Esophagus muscularis mucosa (tissue), 4 donors: ENCODE data around the gene MGAT4C. TPM values are rescaled to one million over a fixed set of nuclear protein-coding genes. Genes with fewer than 3 reads are reported as not detected.
"Not testable (repeated sequence)": the region's sequence is repeated elsewhere in the genome, so short reads cannot be mapped to it uniquely, and the experiment has no call there.

ENCODE experiments used
- DNase-seq: peaks from one replicate; pipeline ENCODE4 v3.0.0-alpha.2; 2017; ENCODE audit errors: extremely low spot score
- H3K27ac ChIP-seq, 4 donors: fragments of 200-600 bp; sonication (generic); replicated peaks in 1 of 4; 1 replicate in 3 of 4; 2 replicates in 1 of 4; pipeline ENCODE4 v1.5.1; 2016 to 2019; ENCODE audit warnings: mild to moderate bottlenecking in 1 of 4
- H3K27me3 ChIP-seq, 4 donors: fragments of 200-600 bp; sonication (generic); one replicate each; pipeline versions ENCODE4 v1.5.1 to v1.6.0; 2016 to 2019
- H3K36me3 ChIP-seq, 4 donors: fragments of 200-600 bp; sonication (generic); one replicate each; pipeline ENCODE4 v1.5.1; 2016 to 2019
- H3K4me1 ChIP-seq, 4 donors: fragments of 200-600 bp; sonication (generic); one replicate each; pipeline ENCODE4 v1.5.1; 2016 to 2019
- H3K4me3 ChIP-seq, 4 donors: fragments of 200-600 bp; sonication (generic); 1 replicate in 2 of 4; 2 replicates in 2 of 4; pipeline ENCODE4 v1.5.1; 2016 to 2019; ENCODE audit warnings: mild to moderate bottlenecking in 4 of 4, moderate library complexity in 1 of 4
- H3K9me3 ChIP-seq, 4 donors: fragments of 200-600 bp; sonication (generic); 1 replicate in 3 of 4; 2 replicates in 1 of 4; pipeline ENCODE4 v1.5.1; 2016 to 2019
- EP300 ChIP-seq: sonication (generic); formaldehyde crosslinking; IDR thresholded peaks from one replicate; pipeline ENCODE4 v1.6.1; 2017; ENCODE audit warnings: antibody characterized with exemption
- POLR2A ChIP-seq: fragments of 450-650 bp; IDR thresholded peaks from one replicate; pipeline ENCODE4 v1.6.1; 2017; ENCODE audit warnings: antibody characterized with exemption, moderate library complexity, mild to moderate bottlenecking, low read depth
- POLR2AphosphoS5 ChIP-seq, 2 donors: sonication (generic); formaldehyde crosslinking; IDR thresholded peaks; one replicate each; pipeline ENCODE4 v1.6.1; 2017; ENCODE audit warnings: antibody characterized with exemption in 2 of 2
- WGBS: methylation state at CpG from one replicate; pipeline ENCODE4 v1.1.5; 2018; 5-methylcytosine and 5-hydroxymethylcytosine counted together
- intact Hi-C: fragments of 100-400 bp; cut with DNase I; formaldehyde crosslinking; loops from one replicate; pipeline ENCODE4 v1.15.1; 2023
- total RNA-seq, 4 donors: library from RNA; depleted of rRNA; stranded (reverse); fragments of >200 nt; gene quantifications; one replicate each; pipeline versions ENCODE4 v1.1.0 to v1.2.1, GENCODE V29; 2016
- TF ChIP-seq, protein P1 (sequence below), 3 experiments: fragments of 200-600 bp in 2 of 3; fragments of 450-650 bp in 1 of 3; sonication (generic) in 2 of 3; IDR thresholded peaks; one replicate each; pipeline ENCODE4 v1.5.1; 2017 to 2019; ENCODE audit warnings: antibody characterized with exemption in 3 of 3, mild to moderate bottlenecking in 2 of 3, moderate library complexity in 1 of 3

The MGAT4C gene
- total RNA-seq, 4 donors from 2014 or later = 0.19 to 2.5 (median 0.38) TPM

DNA sequence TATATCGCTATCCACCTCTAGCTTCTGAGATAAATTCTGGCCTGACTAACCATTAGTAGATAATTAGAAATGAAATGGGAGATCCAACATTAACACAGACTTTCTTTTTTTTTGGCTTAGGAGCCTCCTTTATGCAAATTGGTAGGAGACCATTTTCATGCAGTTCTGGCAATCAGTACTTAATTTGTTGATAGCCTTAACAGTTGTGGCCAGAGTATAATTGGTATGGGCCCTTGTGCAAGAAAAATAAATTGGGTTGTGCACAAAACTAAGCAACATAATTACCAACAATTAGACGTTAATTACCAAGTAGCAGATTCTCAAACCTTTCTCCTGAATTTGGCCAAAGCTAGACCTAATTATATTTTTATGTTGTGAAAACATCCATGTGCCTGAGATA is 111.0 kb downstream of the MGAT4C start:
- WGBS = 81% methylated on average over 2 of the region's 2 CpGs
- TF ChIP-seq POLR2AphosphoS5 (IDR thresholded peaks at IDR 0.05) = no peak
- no peak for TF ChIP-seq EP300

DNA sequence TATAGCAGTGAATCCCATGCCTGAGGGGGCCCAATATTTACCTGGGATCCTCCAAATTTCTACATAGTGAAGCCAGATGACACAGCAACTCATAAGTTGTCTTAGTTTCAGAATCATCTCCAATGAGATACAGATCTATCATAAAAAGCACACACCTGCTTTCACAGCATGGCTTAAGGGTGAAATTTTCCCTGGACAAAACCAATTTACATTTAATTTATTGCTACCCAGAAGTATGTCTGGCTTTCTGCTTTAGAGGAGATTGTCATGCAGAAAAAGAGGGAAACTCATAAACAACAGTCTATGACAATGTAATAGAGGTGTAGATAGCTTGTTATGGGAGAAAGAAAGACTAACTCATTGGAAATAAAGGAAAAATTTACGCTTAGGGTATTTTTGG is 113.0 kb downstream of the MGAT4C start:
- intact Hi-C loops = no loop called here
- Histone ChIP-seq H3K27ac (no peak overlapping the region), H3K27me3 (no peaks in the 10 kb centered on the region), H3K36me3 (no peaks in the 10 kb centered on the region), H3K9me3 (no peaks in the 10 kb centered on the region), H3K4me1 (no peaks in the 10 kb centered on the region), H3K4me3 (no peak overlapping the region)
- WGBS = 87% methylated on average over 1 of the region's 1 CpG
- TF ChIP-seq, protein P1, sequence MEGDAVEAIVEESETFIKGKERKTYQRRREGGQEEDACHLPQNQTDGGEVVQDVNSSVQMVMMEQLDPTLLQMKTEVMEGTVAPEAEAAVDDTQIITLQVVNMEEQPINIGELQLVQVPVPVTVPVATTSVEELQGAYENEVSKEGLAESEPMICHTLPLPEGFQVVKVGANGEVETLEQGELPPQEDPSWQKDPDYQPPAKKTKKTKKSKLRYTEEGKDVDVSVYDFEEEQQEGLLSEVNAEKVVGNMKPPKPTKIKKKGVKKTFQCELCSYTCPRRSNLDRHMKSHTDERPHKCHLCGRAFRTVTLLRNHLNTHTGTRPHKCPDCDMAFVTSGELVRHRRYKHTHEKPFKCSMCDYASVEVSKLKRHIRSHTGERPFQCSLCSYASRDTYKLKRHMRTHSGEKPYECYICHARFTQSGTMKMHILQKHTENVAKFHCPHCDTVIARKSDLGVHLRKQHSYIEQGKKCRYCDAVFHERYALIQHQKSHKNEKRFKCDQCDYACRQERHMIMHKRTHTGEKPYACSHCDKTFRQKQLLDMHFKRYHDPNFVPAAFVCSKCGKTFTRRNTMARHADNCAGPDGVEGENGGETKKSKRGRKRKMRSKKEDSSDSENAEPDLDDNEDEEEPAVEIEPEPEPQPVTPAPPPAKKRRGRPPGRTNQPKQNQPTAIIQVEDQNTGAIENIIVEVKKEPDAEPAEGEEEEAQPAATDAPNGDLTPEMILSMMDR (IDR thresholded peaks at IDR 0.05) = no peak
- TF ChIP-seq EP300 (no peak), POLR2AphosphoS5 (IDR thresholded peaks at IDR 0.05) (no peak), POLR2A (no peak)
- no peak for DNase-seq

More for the DNA sequence above, 111.0 kb downstream of the MGAT4C start:
- no peak overlapping the region for H3K27ac ChIP-seq
- H3K9me3 ChIP-seq = no peaks in the 10 kb centered on the region
- intact Hi-C loops = no loop called here
- H3K4me3 ChIP-seq = no peak overlapping the region
- no peak for DNase-seq
- no peaks in the 10 kb centered on the region for H3K27me3 ChIP-seq
- no peaks in the 10 kb centered on the region for H3K4me1 ChIP-seq
- H3K36me3 ChIP-seq = no peaks in the 10 kb centered on the region

DNA sequence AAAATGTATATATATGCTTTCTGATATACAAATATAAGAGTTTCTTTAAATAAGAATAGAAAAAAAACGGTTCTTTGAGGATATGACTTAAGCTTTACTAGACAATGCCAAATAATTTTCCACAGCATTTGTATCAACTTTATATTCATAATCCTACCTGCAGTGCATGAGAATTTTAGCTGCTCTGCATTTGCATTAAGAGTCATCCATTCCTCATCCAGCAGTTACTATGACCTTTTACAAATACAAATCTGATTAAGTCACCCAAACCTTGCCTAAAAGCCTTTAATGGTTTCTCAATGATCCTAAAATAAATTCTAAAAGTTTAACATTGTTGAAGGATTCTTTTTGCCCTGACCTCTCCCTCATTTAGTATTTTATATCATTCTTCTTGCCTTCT is 116.5 kb downstream of the MGAT4C start:
- Histone ChIP-seq H3K4me1 (no peaks in the 10 kb centered on the region), H3K4me3 (no peak overlapping the region), H3K36me3 (no peaks in the 10 kb centered on the region), H3K9me3 (no peaks in the 10 kb centered on the region), H3K27me3 (no peaks in the 10 kb centered on the region), H3K27ac (no peak overlapping the region)
- DNase-seq = no peak
- intact Hi-C loops = no loop called here
- WGBS = 63% methylated on average over 1 of the region's 1 CpG
- TF ChIP-seq POLR2AphosphoS5 (IDR thresholded peaks at IDR 0.05) = no peak
- TF ChIP-seq, protein P1 (IDR thresholded peaks at IDR 0.05) = no peak
- TF ChIP-seq EP300 = no peak
- no peak for TF ChIP-seq POLR2A

GRCh38 chr12:86138770-86139169 is 117.4 kb downstream of the MGAT4C start:
- no peaks in the 10 kb centered on the region for H3K27me3 ChIP-seq
- DNase-seq = no peak
- no peaks in the 10 kb centered on the region for H3K36me3 ChIP-seq
- no peaks in the 10 kb centered on the region for H3K9me3 ChIP-seq
- H3K4me1 ChIP-seq = no peaks in the 10 kb centered on the region
- no peak overlapping the region for H3K27ac ChIP-seq
- TF ChIP-seq POLR2AphosphoS5 (IDR thresholded peaks at IDR 0.05) = no peak
- no peak for TF ChIP-seq EP300
- no peak for TF ChIP-seq POLR2A
- TF ChIP-seq, protein P1 (IDR thresholded peaks at IDR 0.05) = no peak
- no peak overlapping the region for H3K4me3 ChIP-seq
- intact Hi-C loops = no loop called here
- 54% methylated on average over 2 of the region's 2 CpGs for WGBS

DNA sequence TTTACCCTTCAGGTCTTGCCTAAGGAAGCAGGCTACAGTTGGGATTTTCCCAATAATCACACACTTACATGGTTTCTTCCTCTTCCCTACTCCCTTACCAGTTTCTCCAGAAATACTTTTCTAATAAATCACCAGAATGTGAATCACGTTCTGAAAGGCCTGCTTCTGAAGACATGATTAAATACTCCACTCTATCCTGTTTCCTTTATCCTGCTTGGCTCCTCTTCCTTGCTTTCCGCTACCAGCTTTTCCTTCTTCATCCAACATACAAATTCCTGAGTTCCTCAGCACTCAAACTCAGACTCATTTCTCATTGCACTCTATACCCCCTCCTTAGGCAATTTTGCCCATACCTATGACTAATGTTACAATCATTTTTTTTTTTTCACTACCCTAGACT is 118.3 kb downstream of the MGAT4C start:
- TF ChIP-seq EP300 (no peak), POLR2AphosphoS5 (IDR thresholded peaks at IDR 0.05) (no peak), POLR2A (no peak)
- H3K36me3 ChIP-seq = no peaks in the 10 kb centered on the region
- H3K4me1 ChIP-seq = no peaks in the 10 kb centered on the region
- H3K4me3 ChIP-seq = no peak overlapping the region
- no peaks in the 10 kb centered on the region for H3K9me3 ChIP-seq
- WGBS = 48% methylated on average over 2 of the region's 2 CpGs
- H3K27ac ChIP-seq = no peak overlapping the region
- DNase-seq = no peak
- intact Hi-C loops = no loop called here
- no peaks in the 10 kb centered on the region for H3K27me3 ChIP-seq

DNA sequence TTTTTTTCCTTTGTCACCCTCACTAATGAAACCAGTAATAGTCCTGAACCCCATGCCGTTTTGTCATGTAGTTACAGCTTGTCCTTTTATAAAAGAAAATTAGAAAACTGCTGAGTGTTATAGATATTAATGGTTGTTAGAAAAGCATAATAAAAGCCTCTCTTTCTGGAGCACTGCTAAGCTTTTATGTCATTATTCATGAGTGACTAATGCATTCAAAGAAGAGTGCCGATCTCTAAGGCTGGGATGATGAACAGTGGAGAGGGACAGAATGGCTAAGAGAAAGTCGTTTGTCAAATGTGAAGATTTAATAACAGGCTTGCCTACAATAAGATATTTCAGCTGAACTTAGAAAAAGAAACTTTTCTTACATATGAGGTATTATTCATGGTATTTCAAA is 121.6 kb downstream of the MGAT4C start:
- Histone ChIP-seq H3K27me3 (no peaks in the 10 kb centered on the region), H3K4me1 (no peaks in the 10 kb centered on the region), H3K9me3 (no peaks in the 10 kb centered on the region), H3K27ac (no peak overlapping the region), H3K36me3 (no peaks in the 10 kb centered on the region), H3K4me3 (no peak overlapping the region)
- no peak for TF ChIP-seq POLR2A
- no peak for TF ChIP-seq POLR2AphosphoS5 (IDR thresholded peaks at IDR 0.05)
- TF ChIP-seq EP300 = no peak
- TF ChIP-seq, protein P1 (IDR thresholded peaks at IDR 0.05) = no peak
- no peak for DNase-seq
- intact Hi-C loops = no loop called here
- WGBS = 52% methylated on average over 3 of the region's 3 CpGs

DNA sequence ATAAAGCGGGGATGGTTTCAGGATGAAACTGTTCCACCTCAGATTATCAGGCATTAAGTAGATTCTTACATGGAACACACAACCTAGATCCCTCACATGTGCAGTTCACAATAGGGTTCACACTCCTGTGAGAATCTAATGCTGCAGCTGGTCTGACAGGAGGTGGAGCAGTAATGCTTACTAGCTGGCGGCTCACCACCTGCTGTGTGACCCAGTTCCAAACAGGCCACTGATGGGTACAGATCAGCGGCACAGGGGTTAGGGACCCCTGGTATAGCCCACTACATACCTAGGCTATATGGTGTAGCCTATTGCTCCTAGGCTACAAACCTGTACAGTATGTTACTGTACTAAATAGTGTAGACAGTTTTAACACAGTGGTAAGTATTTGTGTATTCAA is 129.3 kb downstream of the MGAT4C start:
- H3K9me3 ChIP-seq, H3K27ac ChIP-seq, DNase-seq, H3K27me3 ChIP-seq, H3K36me3 ChIP-seq, H3K4me1 ChIP-seq, H3K4me3 ChIP-seq, intact Hi-C loops: not testable (repeated sequence)
- WGBS = 96% methylated on average over 3 of the region's 3 CpGs
